ENCODE measurements around the gene SPANXN5. TPM values are rescaled to one million over a fixed set of nuclear protein-coding genes. Genes with fewer than 3 reads are reported as not detected.

Gene SPANXN5
- total RNA-seq, 1 experiment from 2014 or later, result not detected

Other genes starting within 250 kb of the SPANXN5 start
- not detected in 2 replicates for gene SSX7, start 142.5 kb downstream of the SPANXN5 start, total RNA-seq (2022)
- gene SSX2, start 90.2 kb downstream of the SPANXN5 start, total RNA-seq (2022), result not detected in 2 replicates
- not detected in 2 replicates for gene SSX2B, start 46.2 kb downstream of the SPANXN5 start, total RNA-seq (2022)
- gene XAGE5, start 13.9 kb upstream of the SPANXN5 start, total RNA-seq (2022), result not detected in 2 replicates
- not detected in 2 replicates for gene XAGE3, start 70.7 kb upstream of the SPANXN5 start, total RNA-seq (2022)
- gene FAM156B, start 99.9 kb upstream of the SPANXN5 start, total RNA-seq (2022), result 8.4 and 9.3 TPM in 2 replicates
- 18.0 and 19.7 TPM in 2 replicates for gene FAM156A, start 161.1 kb upstream of the SPANXN5 start, total RNA-seq (2022)